H1 (cell line): ENCODE measurements around the gene QSOX1. TPM values are rescaled to one million over a fixed set of nuclear protein-coding genes. Genes with fewer than 3 reads are reported as not detected.
A peak's percentile ranks its signal among the peaks of the same experiment; 100 is the strongest.
"Not testable (repeated sequence)": the region's sequence is repeated elsewhere in the genome, so short reads cannot be mapped to it uniquely, and the experiment has no call there.

ENCODE experiments used
- CTCF ChIA-PET: fragments of 300-600 bp; sonication (Branson Sonifier 250); formaldehyde crosslinking; loops from one replicate; lab custom pipeline; 2021; ENCODE audit not compliant: partially characterized antibody; lab: Charles Lee
- POLR2A ChIA-PET: fragments of 300-600 bp; sonication (Branson Sonifier 250); formaldehyde crosslinking; loops from one replicate; lab custom pipeline; 2021; ENCODE audit warnings: inconsistent platforms; ENCODE audit not compliant: partially characterized antibody; lab: Charles Lee
- DNase-seq, 2 experiments: peaks; one replicate each; pipeline versions ENCODE4 v3.0.0 to v3.0.0-alpha.2; 2010 to 2022; ENCODE audit warnings: low spot score in 2 of 2, low read depth in 1 of 2, mixed read lengths in 1 of 2
- FAIRE-seq: peaks from 2 replicates; lab custom pipeline; 2011; peaks lifted over from hg19 to GRCh38; lab: Jason Lieb, UNC
- H2AFZ ChIP-seq: 2 replicates; pipeline ENCODE4 v1.8.1; 2012; ENCODE audit warnings: low read length, inconsistent platforms
- H2AK5ac ChIP-seq: 2 replicates; pipeline ENCODE4 v1.6.1; 2013; ENCODE audit warnings: low read depth, low read length
- H2BK120ac ChIP-seq: replicated peaks from 2 replicates; pipeline ENCODE3; 2013; ENCODE audit warnings: low read depth, low read length, inconsistent platforms
- H2BK12ac ChIP-seq: 2 replicates; pipeline ENCODE4 v1.6.1; 2013; ENCODE audit warnings: low read depth, low read length
- H2BK15ac ChIP-seq: 2 replicates; pipeline ENCODE4 v1.6.1; 2013; ENCODE audit warnings: low read length
- H2BK20ac ChIP-seq: 2 replicates; pipeline ENCODE4 v1.6.1; 2013; ENCODE audit warnings: low read length
- H2BK5ac ChIP-seq: 2 replicates; pipeline ENCODE4 v1.6.1; 2013; ENCODE audit warnings: low read depth, low read length
- H3K14ac ChIP-seq: 2 replicates; pipeline ENCODE4 v1.6.1; 2013; ENCODE audit warnings: inconsistent platforms; ENCODE audit not compliant: insufficient read length
- H3K18ac ChIP-seq: 2 replicates; pipeline ENCODE4 v1.6.1; 2013; ENCODE audit warnings: low read length; ENCODE audit errors: extremely low read depth
- H3K23ac ChIP-seq: 2 replicates; pipeline ENCODE4 v1.6.1; 2013; ENCODE audit warnings: inconsistent platforms; ENCODE audit not compliant: insufficient read length
- H3K23me2 ChIP-seq: 2 replicates; pipeline ENCODE4 v1.6.1; 2013; ENCODE audit warnings: low read depth, low read length
- H3K27ac ChIP-seq: 2 replicates; pipeline ENCODE4 v1.6.1; 2011; ENCODE audit warnings: low read depth, low read length, inconsistent platforms
- H3K27me3 ChIP-seq, 4 experiments: replicated peaks in 1 of 4; 1 replicate in 1 of 4; 2 replicates in 3 of 4; pipeline versions ENCODE4 v1.6.1 to v1.8.1; 2011 to 2013; ENCODE audit warnings: low read length in 3 of 4, mild to moderate bottlenecking in 3 of 4, inconsistent platforms in 2 of 4, mixed read lengths in 2 of 4, moderate library complexity in 1 of 4; ENCODE audit not compliant: control insufficient read depth in 3 of 4, insufficient read depth in 3 of 4; ENCODE audit errors: extremely low read depth in 1 of 4
- H3K36me3 ChIP-seq, 4 experiments: 2 replicates each; pipeline versions ENCODE4 v1.6.1 to v1.8.1; 2011 to 2013; ENCODE audit warnings: mild to moderate bottlenecking in 4 of 4, low read length in 3 of 4, moderate library complexity in 2 of 4, control low read depth in 1 of 4, inconsistent platforms in 1 of 4; ENCODE audit not compliant: insufficient read depth in 4 of 4, control insufficient read depth in 2 of 4
- H3K4ac ChIP-seq: replicated peaks from 2 replicates; pipeline ENCODE3; 2013; ENCODE audit warnings: low read length, low read depth, mixed read lengths, inconsistent platforms; ENCODE audit not compliant: insufficient read length
- H3K4me1 ChIP-seq, 4 experiments: replicated peaks in 1 of 4; 1 replicate in 1 of 4; 2 replicates in 3 of 4; pipeline versions ENCODE4 v1.6.1 to v1.8.1; 2011 to 2013; ENCODE audit warnings: low read length in 3 of 4, inconsistent platforms in 2 of 4, mixed read lengths in 1 of 4; ENCODE audit not compliant: insufficient read depth in 4 of 4, control insufficient read depth in 3 of 4
- H3K4me2 ChIP-seq, 2 experiments: 2 replicates each; pipeline versions ENCODE4 v1.6.1 to v1.8.1; 2011 to 2013; ENCODE audit warnings: low read depth in 2 of 2, low read length in 2 of 2, control low read depth in 1 of 2, inconsistent platforms in 1 of 2, mild to moderate bottlenecking in 1 of 2; ENCODE audit not compliant: insufficient read depth in 1 of 2
- H3K4me3 ChIP-seq, 4 experiments: fragments of 200-600, 300-600 bp in 1 of 4; sonication (generic), shearing (Covaris generic), sonication (Bioruptor Twin) in 1 of 4; 2 replicates each; pipeline versions ENCODE4 v1.5.1 to v1.8.1; 2011 to 2016; ENCODE audit warnings: low read length in 4 of 4, low read depth in 3 of 4, control low read depth in 2 of 4, inconsistent platforms in 2 of 4, mild to moderate bottlenecking in 2 of 4, mixed read lengths in 1 of 4, moderate library complexity in 1 of 4; ENCODE audit not compliant: insufficient read depth in 2 of 4; ENCODE audit errors: extremely low read depth in 1 of 4
- H3K56ac ChIP-seq: replicated peaks from 2 replicates; pipeline ENCODE3; 2013; ENCODE audit warnings: low read depth, mild to moderate bottlenecking, mixed read lengths, low read length, inconsistent platforms; ENCODE audit not compliant: insufficient read length
- H3K79me1 ChIP-seq: 2 replicates; pipeline ENCODE4 v1.6.1; 2013; ENCODE audit warnings: low read depth, low read length, control low read depth
- H3K79me2 ChIP-seq, 2 experiments: 2 replicates each; pipeline versions ENCODE4 v1.6.1 to v1.8.1; 2012 to 2013; ENCODE audit warnings: low read length in 2 of 2, mild to moderate bottlenecking in 2 of 2, inconsistent platforms in 1 of 2; ENCODE audit not compliant: insufficient read depth in 2 of 2, control insufficient read depth in 1 of 2
- H3K9ac ChIP-seq, 4 experiments: replicated peaks in 1 of 4; 1 replicate in 1 of 4; 2 replicates in 3 of 4; pipeline versions ENCODE4 v1.6.1 to v1.8.1; 2011 to 2013; ENCODE audit warnings: low read depth in 3 of 4, low read length in 3 of 4, control low read depth in 2 of 4, mild to moderate bottlenecking in 2 of 4, moderate library complexity in 2 of 4, inconsistent platforms in 1 of 4; ENCODE audit errors: extremely low read depth in 1 of 4
- H3K9me3 ChIP-seq, 2 experiments: 2 replicates each; pipeline versions ENCODE4 v1.6.1 to v1.8.1; 2012 to 2013; ENCODE audit warnings: mild to moderate bottlenecking in 2 of 2, moderate library complexity in 2 of 2, control low read depth in 1 of 2, inconsistent platforms in 1 of 2, low read depth in 1 of 2, low read length in 1 of 2, mixed read lengths in 1 of 2; ENCODE audit not compliant: insufficient read depth in 2 of 2
- H4K20me1 ChIP-seq, 2 experiments: replicated peaks in 1 of 2; 2 replicates each; pipeline versions ENCODE3 to v1.8.1; 2011 to 2013; ENCODE audit warnings: inconsistent platforms in 2 of 2, low read length in 2 of 2, mild to moderate bottlenecking in 1 of 2; ENCODE audit not compliant: insufficient read depth in 2 of 2, control insufficient read depth in 1 of 2
- H4K5ac ChIP-seq: 2 replicates; pipeline ENCODE4 v1.6.1; 2013; ENCODE audit warnings: low read length, low read depth, mixed read lengths, inconsistent platforms; ENCODE audit not compliant: insufficient read length
- H4K8ac ChIP-seq: 2 replicates; pipeline ENCODE4 v1.8.0; 2013; ENCODE audit warnings: mild to moderate bottlenecking, moderate library complexity, low read length, inconsistent platforms; ENCODE audit not compliant: insufficient read depth; ENCODE audit errors: extremely low read depth
- H4K91ac ChIP-seq: replicated peaks from 2 replicates; pipeline ENCODE3; 2013; ENCODE audit warnings: low read length, mixed read lengths, inconsistent platforms; ENCODE audit not compliant: insufficient read length
- BCL11A ChIP-seq, 2 experiments: IDR thresholded peaks; one replicate each; pipeline ENCODE4 v1.6.1; 2011; ENCODE audit warnings: low read depth in 2 of 2, low read length in 2 of 2, mild to moderate bottlenecking in 2 of 2
- PHF8 ChIP-seq: fragments of 200-600 bp; sonication (generic); conservative IDR thresholded peaks from 2 replicates; pipeline ENCODE4 v1.7.1; 2012; ENCODE audit warnings: low read depth, mild to moderate bottlenecking, inconsistent platforms, low read length, moderate library complexity
- RFX5 ChIP-seq: IDR thresholded peaks from 2 replicates; pipeline ENCODE4 v1.6.1; 2011; ENCODE audit warnings: low read depth, low read length, improper control_type of control experiment, borderline replicate concordance
- SP1 ChIP-seq: IDR thresholded peaks from 2 replicates; pipeline ENCODE4 v1.6.1; 2011; ENCODE audit warnings: low read depth, low read length
- WGBS, 2 experiments: shearing (Covaris generic) in 1 of 2; methylation state at CpG; one replicate each; pipeline versions ENCODE4 v1.1.6 to v1.1.7; 2013 to 2015; ENCODE audit warnings: low lambda C conversion rate in 2 of 2, mixed read lengths in 2 of 2, inconsistent platforms in 1 of 2, low coverage in 1 of 2, missing lambda C conversion rate in 1 of 2; ENCODE audit not compliant: insufficient replicate concordance in 2 of 2, insufficient coverage in 1 of 2, insufficient read length in 1 of 2; ENCODE audit errors: extremely low coverage in 1 of 2, missing lambda C conversion rate in 1 of 2; 5-methylcytosine and 5-hydroxymethylcytosine counted together
- polyA plus RNA-seq, 7 experiments: library from polyadenylated mRNA; depleted of rRNA in 3 of 7; stranded (reverse) in 5 of 7; unstranded in 2 of 7; fragments of >200 nt in 5 of 7; fragments of 200-250 nt in 2 of 7; gene quantifications; 1 replicate in 5 of 7; 2 replicates in 1 of 7; 4 replicates in 1 of 7; pipeline versions ENCODE4 v1.2.1 to v1.2.3, GENCODE V29; 2011 to 2013; ENCODE audit warnings: missing spikeins in 2 of 7, mixed read lengths in 2 of 7
- total RNA-seq: library from RNA; stranded (reverse); fragmentation: NEBNext Ultra II Directional; extraction: Animal tissue kit (Norgen Biotek cat#: 25700); gene quantifications from 2 replicates; pipeline ENCODE4 v1.2.1, GENCODE V29; 2021

QSOX1 gene
- total and polyA plus RNA-seq, 2 of the 8 experiments (the other 6 are each of a cell fraction or from before 2014, with no cell fraction given) = 97.7 to 123 TPM

DNA sequence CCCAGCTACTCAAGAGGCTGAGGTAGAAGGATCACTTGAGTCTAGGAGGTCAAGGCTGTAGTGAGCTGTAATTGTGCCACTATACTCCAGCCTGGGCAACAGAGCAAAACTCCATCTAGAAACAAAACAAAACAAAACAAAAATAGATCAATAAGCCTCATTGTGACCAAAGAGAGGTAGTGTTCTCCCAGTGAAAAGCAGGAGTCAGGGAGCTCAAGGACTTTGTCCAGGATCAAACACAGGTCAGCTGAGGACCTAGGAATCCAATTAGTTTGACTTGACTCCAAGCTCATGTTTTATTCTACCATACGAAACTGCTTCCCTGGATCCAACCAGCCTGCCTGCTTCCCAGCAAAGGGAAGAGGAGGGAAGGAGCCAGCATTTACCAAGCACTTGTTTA is 21.5 kb upstream of the QSOX1 start (continued):
- TF ChIP-seq RFX5 = no peak
- TF ChIP-seq BCL11A (IDR thresholded peaks at IDR 0.05; ENCODE audit: low read depth in 2 of 2, low read length in 2 of 2) = no peak
- no peak for TF ChIP-seq PHF8
- no peak for TF ChIP-seq SP1

DNA sequence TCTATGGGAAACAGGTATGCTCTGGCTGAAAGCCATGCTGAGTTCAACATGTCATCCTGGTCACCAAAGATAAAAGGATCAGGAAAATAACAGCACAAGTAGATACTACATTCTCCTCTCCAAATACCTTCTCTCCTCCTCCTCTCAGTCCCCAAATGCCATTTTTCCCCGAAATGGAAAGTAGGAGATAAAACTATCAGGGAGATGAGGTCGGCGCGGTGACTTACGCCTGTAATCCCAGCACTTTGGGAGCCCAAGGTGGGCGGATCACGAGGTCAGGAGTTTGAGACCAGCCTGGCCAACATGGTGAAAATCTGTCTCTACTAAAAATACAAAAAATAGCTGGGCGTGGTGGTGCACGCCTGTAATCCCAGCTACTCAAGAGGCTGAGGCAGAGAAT is 21.0 kb upstream of the QSOX1 start:
- H3K56ac ChIP-seq, H3K36me3 ChIP-seq, H3K79me2 ChIP-seq, H2BK120ac ChIP-seq, H3K79me1 ChIP-seq, POLR2A ChIA-PET, H2BK12ac ChIP-seq, H3K14ac ChIP-seq, H3K4me2 ChIP-seq, H3K23ac ChIP-seq, H3K9me3 ChIP-seq, H3K27ac ChIP-seq, H2AK5ac ChIP-seq, H3K23me2 ChIP-seq, H4K8ac ChIP-seq, H2BK5ac ChIP-seq, H3K4me3 ChIP-seq, H4K5ac ChIP-seq, H4K20me1 ChIP-seq, H2BK20ac ChIP-seq, H3K4me1 ChIP-seq, H2BK15ac ChIP-seq, H3K4ac ChIP-seq, FAIRE-seq, H3K27me3 ChIP-seq, H4K91ac ChIP-seq, H3K18ac ChIP-seq, DNase-seq, H3K9ac ChIP-seq: not testable (repeated sequence)
- 0 out of 2 replicates have a peak overlapping the region, but pooled peaks have one; percentile 0 for H2AFZ ChIP-seq
- CTCF ChIA-PET = interaction anchor here (0.6 to 2.1 kb wide), 7 partner anchors 7 to 1680 kb away, joined by 3 to 5 read pairs (median 3); no protein-coding TSS in a partner anchor
- WGBS, 2 experiments = 85% methylated on average over 9 of the region's 9 CpGs; no CpG with 5 or more reads in 1 of the 2 experiments
